Activated naive CD4-positive, alpha-beta T cell treated with anti-CD3 and anti-CD28 coated beads, Interleukin-2, amount 50 U/mL, for 24 hours (primary cell): Measurements from ENCODE around the gene IGSF21.

Experiments used
- H3K27ac Mint-ChIP-seq: one replicate; pipeline ENCODE4 v1.8.0; 2021; ENCODE audit warnings: mild to moderate bottlenecking, mixed read lengths
- H3K27me3 Mint-ChIP-seq: one replicate; pipeline ENCODE4 v1.8.0; 2021; ENCODE audit warnings: mixed read lengths
- H3K36me3 Mint-ChIP-seq: one replicate; pipeline ENCODE4 v1.8.0; 2021; ENCODE audit warnings: mixed read lengths
- H3K4me1 Mint-ChIP-seq: one replicate; pipeline ENCODE4 v1.8.0; 2021; ENCODE audit warnings: mixed read lengths
- H3K4me3 Mint-ChIP-seq: one replicate; pipeline ENCODE4 v1.8.0; 2021; ENCODE audit warnings: mild to moderate bottlenecking, mixed read lengths
- H3K9me3 Mint-ChIP-seq: one replicate; pipeline ENCODE4 v1.8.0; 2021; ENCODE audit warnings: mixed read lengths

IGSF21 gene

DNA sequence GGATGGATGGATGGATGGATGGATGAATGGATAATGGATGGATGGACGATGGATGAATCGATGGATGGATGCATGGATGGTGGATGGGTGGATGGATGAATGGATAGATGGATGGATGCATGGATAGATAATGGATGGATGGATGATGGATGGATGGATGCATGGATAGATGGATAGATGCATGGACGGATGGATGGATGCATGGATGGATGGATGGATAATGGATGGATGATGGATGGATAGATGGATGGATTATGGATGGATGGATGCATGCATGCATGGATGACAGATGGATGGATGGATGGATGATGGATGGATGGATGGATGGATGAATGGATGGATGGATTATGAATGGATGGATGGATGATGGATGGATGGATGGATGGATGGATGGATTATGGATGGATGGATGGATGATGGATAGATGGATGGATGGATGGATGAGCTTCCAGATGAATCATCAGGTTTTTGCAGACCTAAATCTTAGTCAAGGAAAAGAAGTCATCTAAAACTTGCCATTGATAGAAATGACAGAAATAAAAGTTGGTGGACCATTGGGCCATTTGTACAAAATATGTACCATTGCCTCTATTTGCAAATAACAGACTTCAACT is 197.7 kb downstream of the IGSF21 start:
- no peaks in the 10 kb centered on the region for H3K36me3 Mint-ChIP-seq
- no peaks in the 10 kb centered on the region for H3K4me1 Mint-ChIP-seq
- H3K9me3 Mint-ChIP-seq = no peaks in the 10 kb centered on the region
- H3K27me3 Mint-ChIP-seq = peaks cover 5% of the 10 kb centered on the region
- no peak overlapping the region for H3K4me3 Mint-ChIP-seq
- H3K27ac Mint-ChIP-seq = no peak overlapping the region

DNA sequence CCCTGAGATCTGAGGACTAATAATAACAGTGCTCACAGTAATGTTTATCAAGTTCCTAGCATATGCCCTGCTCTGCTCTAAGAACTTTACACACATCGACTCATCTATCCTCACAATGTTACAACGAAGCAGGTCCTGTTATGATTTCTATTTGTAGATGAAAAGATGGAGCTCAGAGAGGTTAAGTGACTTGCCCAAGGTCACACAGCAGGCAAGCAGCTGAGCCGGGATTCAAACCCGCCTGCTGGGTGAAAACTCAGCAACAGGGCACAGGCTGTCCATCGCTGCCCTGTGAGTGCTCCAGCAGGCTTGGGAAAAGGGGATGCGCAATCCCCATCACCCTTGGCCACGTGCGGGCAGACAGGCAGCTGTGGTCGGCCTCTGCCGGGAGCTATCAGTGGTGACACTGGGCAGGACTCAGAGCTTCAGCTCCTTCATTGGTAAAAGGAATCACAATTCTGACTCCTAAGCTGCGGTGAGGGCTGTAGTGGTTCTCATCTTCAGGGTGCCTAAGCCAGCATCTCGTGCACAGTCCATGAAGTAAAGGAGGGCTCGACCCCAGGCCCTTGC is 199.8 kb downstream of the IGSF21 start:
- H3K4me3 Mint-ChIP-seq = no peak overlapping the region
- no peaks in the 10 kb centered on the region for H3K4me1 Mint-ChIP-seq
- no peaks in the 10 kb centered on the region for H3K36me3 Mint-ChIP-seq
- peaks cover 5% of the 10 kb centered on the region for H3K27me3 Mint-ChIP-seq
- no peak overlapping the region for H3K27ac Mint-ChIP-seq
- no peaks in the 10 kb centered on the region for H3K9me3 Mint-ChIP-seq

DNA sequence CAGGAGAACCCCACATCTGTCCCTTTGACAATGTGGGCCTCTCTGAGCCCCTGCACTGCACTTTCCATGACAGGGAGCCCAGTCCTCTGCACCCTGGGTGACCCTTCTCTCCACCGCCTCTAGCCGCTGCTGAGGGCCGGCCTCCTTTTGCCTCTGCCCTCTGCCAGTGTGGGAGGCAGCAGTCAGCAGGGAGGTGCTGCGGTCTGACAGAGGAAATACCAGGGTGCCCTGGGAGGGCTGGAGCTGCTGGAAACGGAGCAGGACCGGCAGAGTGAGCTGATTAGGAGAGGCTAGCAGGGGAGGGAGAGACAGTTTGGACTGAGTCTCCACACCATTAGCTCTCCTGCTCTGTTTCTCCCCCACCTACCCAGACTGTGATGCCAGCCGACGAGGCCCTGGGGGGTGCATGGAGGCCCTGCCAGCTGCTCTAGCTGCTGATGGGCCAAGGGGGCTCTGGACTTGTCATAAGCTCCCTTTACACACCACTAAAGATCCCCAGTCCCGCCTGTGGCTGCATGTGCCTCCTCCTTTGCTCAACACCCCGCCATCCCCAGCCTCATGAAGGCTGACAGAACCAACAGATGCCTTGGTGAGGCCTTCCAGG is 202.1 kb downstream of the IGSF21 start:
- H3K4me1 Mint-ChIP-seq = no peaks in the 10 kb centered on the region
- H3K36me3 Mint-ChIP-seq = no peaks in the 10 kb centered on the region
- peaks cover 5% of the 10 kb centered on the region for H3K27me3 Mint-ChIP-seq
- H3K27ac Mint-ChIP-seq = no peak overlapping the region
- no peak overlapping the region for H3K4me3 Mint-ChIP-seq
- no peaks in the 10 kb centered on the region for H3K9me3 Mint-ChIP-seq

- H3K27ac Mint-ChIP-seq = no peak overlapping the region
Observed at GRCh38 chr1:18312961-18313360, 205.4 kb downstream of the IGSF21 start.

GRCh38 chr1:18313523-18313922 is 205.9 kb downstream of the IGSF21 start:
- Mint-ChIP-seq H3K36me3 (no peaks in the 10 kb centered on the region), H3K4me1 (no peaks in the 10 kb centered on the region), H3K9me3 (no peaks in the 10 kb centered on the region), H3K27ac (no peak overlapping the region), H3K27me3 (peaks cover 2% of the 10 kb centered on the region), H3K4me3 (no peak overlapping the region)

More at GRCh38 chr1:18312961-18313360, 205.4 kb downstream of the IGSF21 start:
- Mint-ChIP-seq H3K4me1 (no peaks in the 10 kb centered on the region), H3K4me3 (no peak overlapping the region), H3K9me3 (no peaks in the 10 kb centered on the region), H3K36me3 (no peaks in the 10 kb centered on the region), H3K27me3 (peaks cover 5% of the 10 kb centered on the region)

- Mint-ChIP-seq H3K4me3 (no peak overlapping the region), H3K36me3 (no peaks in the 10 kb centered on the region), H3K9me3 (no peaks in the 10 kb centered on the region), H3K27ac (no peak overlapping the region), H3K4me1 (no peaks in the 10 kb centered on the region), H3K27me3 (peaks cover 2% of the 10 kb centered on the region)
Observed at GRCh38 chr1:18314399-18314798, 206.8 kb downstream of the IGSF21 start.

GRCh38 chr1:18315449-18315848 is 207.9 kb downstream of the IGSF21 start:
- Mint-ChIP-seq H3K4me3 (no peak overlapping the region), H3K36me3 (no peaks in the 10 kb centered on the region), H3K27ac (no peak overlapping the region), H3K27me3 (peaks cover 2% of the 10 kb centered on the region), H3K9me3 (no peaks in the 10 kb centered on the region), H3K4me1 (no peaks in the 10 kb centered on the region)

- Mint-ChIP-seq H3K27me3 (peaks cover 2% of the 10 kb centered on the region), H3K9me3 (no peaks in the 10 kb centered on the region), H3K4me3 (no peak overlapping the region), H3K36me3 (no peaks in the 10 kb centered on the region), H3K4me1 (no peaks in the 10 kb centered on the region), H3K27ac (no peak overlapping the region)
Observed at GRCh38 chr1:18316764-18317163, 209.2 kb downstream of the IGSF21 start.

- Mint-ChIP-seq H3K27me3 (peaks cover 4% of the 10 kb centered on the region), H3K27ac (no peak overlapping the region), H3K36me3 (no peaks in the 10 kb centered on the region), H3K9me3 (no peaks in the 10 kb centered on the region), H3K4me1 (no peaks in the 10 kb centered on the region), H3K4me3 (no peak overlapping the region)
Observed at GRCh38 chr1:18319099-18319498, 211.5 kb downstream of the IGSF21 start.

DNA sequence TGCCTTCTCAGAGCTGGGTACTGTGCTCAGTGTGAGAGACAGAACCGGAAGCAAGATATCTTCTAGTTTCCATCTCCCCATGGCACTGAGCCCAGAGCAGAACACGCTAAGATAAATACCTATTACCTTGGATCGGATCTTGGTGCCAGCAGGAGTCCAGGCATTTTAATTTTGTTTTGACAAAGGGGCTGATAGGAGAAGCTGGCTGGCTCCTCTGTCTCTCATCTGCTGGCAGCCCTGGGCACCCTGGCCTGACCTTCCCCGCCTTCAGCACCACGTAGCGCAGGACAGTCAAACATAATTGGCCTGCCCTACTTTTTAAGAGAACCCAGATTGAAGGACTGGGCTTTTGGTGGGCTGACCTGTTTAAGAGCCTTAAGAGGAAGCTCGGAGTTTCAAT is 212.5 kb downstream of the IGSF21 start:
- no peaks in the 10 kb centered on the region for H3K36me3 Mint-ChIP-seq
- no peaks in the 10 kb centered on the region for H3K4me1 Mint-ChIP-seq
- peaks cover 6% of the 10 kb centered on the region for H3K27me3 Mint-ChIP-seq
- no peak overlapping the region for H3K4me3 Mint-ChIP-seq
- H3K9me3 Mint-ChIP-seq = no peaks in the 10 kb centered on the region
- H3K27ac Mint-ChIP-seq = no peak overlapping the region

- Mint-ChIP-seq H3K36me3 (no peaks in the 10 kb centered on the region), H3K4me1 (no peaks in the 10 kb centered on the region), H3K9me3 (no peaks in the 10 kb centered on the region), H3K27ac (no peak overlapping the region), H3K27me3 (peaks cover 6% of the 10 kb centered on the region), H3K4me3 (no peak overlapping the region)
Observed at GRCh38 chr1:18322368-18323032, 214.9 kb downstream of the IGSF21 start.

DNA sequence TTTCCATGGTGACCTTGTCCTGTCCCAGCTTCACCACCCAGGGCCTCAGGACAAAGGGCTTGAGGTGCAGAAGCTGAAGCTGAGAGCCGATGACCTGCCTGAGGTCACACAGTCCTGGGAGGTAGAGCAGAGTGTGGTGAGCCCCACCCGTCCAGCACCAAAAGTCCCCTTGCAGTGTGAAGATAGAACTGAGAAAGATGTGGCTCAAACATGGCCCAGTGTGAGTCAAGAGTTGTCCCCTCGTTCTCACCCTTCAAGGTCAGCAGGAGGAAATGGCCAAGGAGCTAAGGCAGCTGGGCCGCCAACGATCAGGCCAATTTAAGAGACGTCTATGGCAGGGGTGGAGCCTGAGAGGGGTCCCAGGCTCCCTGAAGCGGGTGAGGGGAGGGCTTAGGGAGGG is 215.7 kb downstream of the IGSF21 start:
- no peaks in the 10 kb centered on the region for H3K9me3 Mint-ChIP-seq
- H3K4me3 Mint-ChIP-seq = no peak overlapping the region
- H3K27ac Mint-ChIP-seq = no peak overlapping the region
- H3K4me1 Mint-ChIP-seq = no peaks in the 10 kb centered on the region
- peaks cover 6% of the 10 kb centered on the region for H3K27me3 Mint-ChIP-seq
- H3K36me3 Mint-ChIP-seq = no peaks in the 10 kb centered on the region

GRCh38 chr1:18324246-18324645 is 216.6 kb downstream of the IGSF21 start:
- H3K27ac Mint-ChIP-seq = no peak overlapping the region
- H3K36me3 Mint-ChIP-seq = no peaks in the 10 kb centered on the region
- H3K27me3 Mint-ChIP-seq = peaks cover 6% of the 10 kb centered on the region
- H3K4me1 Mint-ChIP-seq = no peaks in the 10 kb centered on the region
- H3K9me3 Mint-ChIP-seq = no peaks in the 10 kb centered on the region
- no peak overlapping the region for H3K4me3 Mint-ChIP-seq

- Mint-ChIP-seq H3K9me3 (no peaks in the 10 kb centered on the region), H3K4me3 (no peak overlapping the region), H3K27ac (no peak overlapping the region), H3K4me1 (no peaks in the 10 kb centered on the region), H3K36me3 (no peaks in the 10 kb centered on the region), H3K27me3 (peaks cover 6% of the 10 kb centered on the region)
Observed at GRCh38 chr1:18325136-18325535, 217.5 kb downstream of the IGSF21 start.

- Mint-ChIP-seq H3K4me3 (no peak overlapping the region), H3K4me1 (no peaks in the 10 kb centered on the region), H3K27me3 (peaks cover 8% of the 10 kb centered on the region), H3K36me3 (no peaks in the 10 kb centered on the region), H3K27ac (no peak overlapping the region), H3K9me3 (no peaks in the 10 kb centered on the region)
Observed at GRCh38 chr1:18326211-18326897, 218.8 kb downstream of the IGSF21 start.

DNA sequence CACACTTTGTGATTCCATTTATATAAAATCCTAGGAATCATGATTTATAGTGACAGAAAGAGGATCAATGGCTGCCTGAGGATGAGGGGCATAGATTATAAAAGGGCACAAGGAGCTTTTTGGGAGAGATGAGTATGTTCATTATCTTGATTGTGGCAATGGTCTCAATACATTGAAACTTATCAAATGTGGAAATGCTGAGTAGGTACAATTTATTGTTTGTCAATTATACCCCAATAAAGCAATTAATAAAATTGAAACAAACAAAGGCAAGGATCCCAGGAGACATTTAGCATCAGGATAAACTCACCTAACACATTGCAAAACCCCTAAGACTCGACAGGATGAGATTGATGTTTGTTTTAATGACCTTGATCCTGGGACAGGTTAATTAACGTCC is 220.1 kb downstream of the IGSF21 start:
- no peak overlapping the region for H3K27ac Mint-ChIP-seq
- peaks cover 13% of the 10 kb centered on the region for H3K27me3 Mint-ChIP-seq
- H3K4me1 Mint-ChIP-seq = no peaks in the 10 kb centered on the region
- no peaks in the 10 kb centered on the region for H3K36me3 Mint-ChIP-seq
- H3K4me3 Mint-ChIP-seq = no peak overlapping the region
- no peaks in the 10 kb centered on the region for H3K9me3 Mint-ChIP-seq
